NCI-H2107 (cell line): ENCODE data around the gene LRRC4C.

ENCODE experiments used
- DNase-seq: peaks from one replicate; lab custom pipeline; 2025; lab: John Stamatoyannopoulos, UW

Gene LRRC4C

GRCh38 chr11:41414771-41415440 is 44.5 kb downstream of the LRRC4C start:
- DNase-seq, result no peak

GRCh38 chr11:41413843-41414242 is 45.6 kb downstream of the LRRC4C start:
- DNase-seq, result no peak

- DNase-seq, result no peak
These were observed 53.6 kb downstream of the LRRC4C start for GRCh38 chr11:41405812-41406211.

GRCh38 chr11:41404109-41404508 is 55.3 kb downstream of the LRRC4C start:
- DNase-seq, result no peak

GRCh38 chr11:41403458-41403857 is 56.0 kb downstream of the LRRC4C start:
- no peak for DNase-seq

- DNase-seq, result no peak
These were observed 58.6 kb downstream of the LRRC4C start for GRCh38 chr11:41400819-41401382.

- no peak for DNase-seq
These were observed 59.3 kb downstream of the LRRC4C start for GRCh38 chr11:41400124-41400523.

GRCh38 chr11:41399323-41399722 is 60.1 kb downstream of the LRRC4C start:
- DNase-seq, result no peak

- no peak for DNase-seq
These were observed 61.3 kb downstream of the LRRC4C start for GRCh38 chr11:41398175-41398574.

GRCh38 chr11:41394521-41395195 is 64.8 kb downstream of the LRRC4C start:
- no peak for DNase-seq

GRCh38 chr11:41392596-41392995 is 66.9 kb downstream of the LRRC4C start:
- DNase-seq, result no peak

- DNase-seq, result no peak
These were observed 69.8 kb downstream of the LRRC4C start for GRCh38 chr11:41389623-41390130.

- DNase-seq, result no peak
These were observed 75.1 kb downstream of the LRRC4C start for GRCh38 chr11:41384329-41384728.

GRCh38 chr11:41383768-41384167 is 75.7 kb downstream of the LRRC4C start:
- no peak for DNase-seq

GRCh38 chr11:41382927-41383326 is 76.5 kb downstream of the LRRC4C start:
- DNase-seq, result no peak

- DNase-seq, result no peak
These were observed 80.4 kb downstream of the LRRC4C start for GRCh38 chr11:41379084-41379483.

GRCh38 chr11:41377709-41378394 is 81.6 kb downstream of the LRRC4C start:
- no peak for DNase-seq

GRCh38 chr11:41351825-41352224 is 107.6 kb downstream of the LRRC4C start:
- DNase-seq, result no peak

GRCh38 chr11:41346042-41346441 is 113.4 kb downstream of the LRRC4C start:
- no peak for DNase-seq

GRCh38 chr11:41334007-41334933 is 125.2 kb downstream of the LRRC4C start:
- DNase-seq, result no peak

- no peak for DNase-seq
These were observed 126.1 kb downstream of the LRRC4C start for GRCh38 chr11:41333357-41333756.

- no peak for DNase-seq
These were observed 131.1 kb downstream of the LRRC4C start for GRCh38 chr11:41328324-41328723.
